ENCODE measurements around the gene CSNK1D.

CSNK1D gene

DNA sequence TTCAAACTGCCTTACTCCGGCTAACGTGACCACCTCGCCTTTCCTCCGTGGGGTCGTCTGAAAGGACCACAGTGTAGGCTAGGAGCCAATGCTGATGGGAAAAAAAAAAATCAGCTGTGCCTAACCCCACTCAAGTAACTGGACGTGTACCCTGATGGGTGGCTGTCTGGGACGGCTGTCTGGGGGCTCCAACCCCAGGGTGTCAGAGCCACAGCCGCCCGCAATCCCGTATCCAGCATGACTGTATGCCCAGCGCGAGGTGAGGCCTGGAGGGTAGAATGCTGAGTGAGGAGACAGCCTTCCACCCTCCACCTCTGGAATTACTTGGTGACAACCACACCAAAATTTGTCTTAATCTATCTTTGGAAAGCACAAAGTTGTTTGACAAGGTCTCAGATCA, 2.8 kb downstream of the CSNK1D start:
- peaks cover 69% of the 10 kb centered on the region for H3K36me3 ChIP-seq (ENCODE audit: control insufficient read depth, low read length)
- H3K27me3 ChIP-seq (ENCODE audit: control insufficient read depth, low read length) = peaks cover 18% of the 10 kb centered on the region
- no peaks in the 10 kb centered on the region for H3F3A ChIP-seq (ENCODE audit: control insufficient read depth, insufficient read depth)
- TF ChIP-seq, protein P1, sequence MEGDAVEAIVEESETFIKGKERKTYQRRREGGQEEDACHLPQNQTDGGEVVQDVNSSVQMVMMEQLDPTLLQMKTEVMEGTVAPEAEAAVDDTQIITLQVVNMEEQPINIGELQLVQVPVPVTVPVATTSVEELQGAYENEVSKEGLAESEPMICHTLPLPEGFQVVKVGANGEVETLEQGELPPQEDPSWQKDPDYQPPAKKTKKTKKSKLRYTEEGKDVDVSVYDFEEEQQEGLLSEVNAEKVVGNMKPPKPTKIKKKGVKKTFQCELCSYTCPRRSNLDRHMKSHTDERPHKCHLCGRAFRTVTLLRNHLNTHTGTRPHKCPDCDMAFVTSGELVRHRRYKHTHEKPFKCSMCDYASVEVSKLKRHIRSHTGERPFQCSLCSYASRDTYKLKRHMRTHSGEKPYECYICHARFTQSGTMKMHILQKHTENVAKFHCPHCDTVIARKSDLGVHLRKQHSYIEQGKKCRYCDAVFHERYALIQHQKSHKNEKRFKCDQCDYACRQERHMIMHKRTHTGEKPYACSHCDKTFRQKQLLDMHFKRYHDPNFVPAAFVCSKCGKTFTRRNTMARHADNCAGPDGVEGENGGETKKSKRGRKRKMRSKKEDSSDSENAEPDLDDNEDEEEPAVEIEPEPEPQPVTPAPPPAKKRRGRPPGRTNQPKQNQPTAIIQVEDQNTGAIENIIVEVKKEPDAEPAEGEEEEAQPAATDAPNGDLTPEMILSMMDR (IDR thresholded peaks at IDR 0.05; ENCODE audit: low read depth, low read length, poor library complexity, severe bottlenecking) = no peak
- no peak for TF ChIP-seq EZH2phosphoT487 (IDR thresholded peaks at IDR 0.05; ENCODE audit: borderline replicate concordance, low read length)
- H3K79me2 ChIP-seq (ENCODE audit: control insufficient read depth, low read length) = peaks cover 76% of the 10 kb centered on the region
- H3K9me2 ChIP-seq (replicated peaks; ENCODE audit: control insufficient read depth, low read length) = no peaks in the 10 kb centered on the region
- H4K20me1 ChIP-seq (ENCODE audit: control insufficient read depth, insufficient read depth, low read depth, low read length) = peaks cover 32% of the 10 kb centered on the region
- no peak overlapping the region; the same call in 1 of the 2 replicates for H3K4me2 ChIP-seq (ENCODE audit: low read length)
- no peak overlapping the region for H3K4me3 ChIP-seq (ENCODE audit: low read length)
- H3K4me1 ChIP-seq (ENCODE audit: control insufficient read depth, low read length) = peaks cover 23% of the 10 kb centered on the region
- H3K9me3 ChIP-seq (ENCODE audit: control insufficient read depth, insufficient read depth, low read length) = no peaks in the 10 kb centered on the region
- H3K27ac ChIP-seq (ENCODE audit: low read depth, low read length) = no peak overlapping the region

- Histone ChIP-seq H4K20me1 (ENCODE audit: control insufficient read depth, insufficient read depth, low read depth, low read length) (peaks cover 32% of the 10 kb centered on the region), H3K36me3 (ENCODE audit: control insufficient read depth, low read length) (peaks cover 76% of the 10 kb centered on the region), H3K27me3 (ENCODE audit: control insufficient read depth, low read length) (peaks cover 12% of the 10 kb centered on the region), H3K9me2 (replicated peaks; ENCODE audit: control insufficient read depth, low read length) (no peaks in the 10 kb centered on the region), H3F3A (ENCODE audit: control insufficient read depth, insufficient read depth) (no peaks in the 10 kb centered on the region), H3K79me2 (ENCODE audit: control insufficient read depth, low read length) (peaks cover 82% of the 10 kb centered on the region), H3K4me2 (ENCODE audit: low read length) (no peak overlapping the region; the same call in 1 of the 2 replicates), H3K4me1 (ENCODE audit: control insufficient read depth, low read length) (peaks cover 23% of the 10 kb centered on the region), H3K4me3 (ENCODE audit: low read length) (no peak overlapping the region), H3K9me3 (ENCODE audit: control insufficient read depth, insufficient read depth, low read length) (no peaks in the 10 kb centered on the region), H3K27ac (ENCODE audit: low read depth, low read length) (no peak overlapping the region)
- TF ChIP-seq, protein P1 (IDR thresholded peaks at IDR 0.05; ENCODE audit: low read depth, low read length, poor library complexity, severe bottlenecking) = no peak
- no peak for TF ChIP-seq EZH2phosphoT487 (IDR thresholded peaks at IDR 0.05; ENCODE audit: borderline replicate concordance, low read length)
Measured at GRCh38 chr17:82269882-82270500, 3.5 kb downstream of the CSNK1D start.

DNA sequence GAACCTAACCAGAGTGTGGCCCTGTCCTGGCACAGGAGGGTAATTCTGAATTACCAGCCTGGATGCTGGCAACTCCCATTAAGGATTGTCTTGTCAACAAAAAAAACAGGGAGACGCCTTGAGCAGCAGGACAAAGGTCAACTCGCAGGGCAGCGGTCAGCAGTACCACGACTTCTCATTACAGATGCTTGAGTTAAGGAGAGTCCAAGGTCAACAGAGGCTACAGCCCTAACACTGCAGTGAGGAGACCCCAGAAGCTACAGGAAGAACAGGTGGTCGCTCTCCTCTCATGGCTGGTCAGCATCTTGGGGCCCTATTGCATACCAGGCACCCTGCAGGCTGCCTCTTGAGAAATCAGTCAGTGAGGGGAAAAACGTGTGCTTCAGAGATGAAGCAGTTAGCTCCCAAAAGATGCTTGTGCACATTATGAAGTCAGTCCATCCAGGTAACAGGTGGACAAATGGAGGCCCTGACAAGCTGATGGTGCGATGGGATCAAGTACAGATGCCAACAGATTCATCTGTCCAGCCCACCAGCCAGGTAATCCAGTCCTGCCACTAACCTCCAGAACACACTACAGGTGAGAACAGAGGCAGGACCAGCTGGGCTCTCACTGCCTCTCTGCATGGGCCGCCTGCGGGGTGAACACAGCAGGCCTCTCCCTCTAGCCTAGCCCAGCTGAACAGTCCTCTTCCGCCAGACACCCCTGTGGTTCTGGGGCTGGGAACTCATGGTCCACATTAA, 4.2 kb downstream of the CSNK1D start:
- Histone ChIP-seq H3K27ac (ENCODE audit: low read depth, low read length) (no peak overlapping the region), H3K9me3 (ENCODE audit: control insufficient read depth, insufficient read depth, low read length) (no peaks in the 10 kb centered on the region), H3K79me2 (ENCODE audit: control insufficient read depth, low read length) (peaks cover 85% of the 10 kb centered on the region), H3K9me2 (replicated peaks; ENCODE audit: control insufficient read depth, low read length) (no peaks in the 10 kb centered on the region), H3K4me3 (ENCODE audit: low read length) (no peak overlapping the region), H3F3A (ENCODE audit: control insufficient read depth, insufficient read depth) (no peaks in the 10 kb centered on the region), H3K27me3 (ENCODE audit: control insufficient read depth, low read length) (peaks cover 6% of the 10 kb centered on the region; the same call in 1 of the 2 replicates), H3K4me1 (ENCODE audit: control insufficient read depth, low read length) (peaks cover 23% of the 10 kb centered on the region), H3K36me3 (ENCODE audit: control insufficient read depth, low read length) (peaks cover 83% of the 10 kb centered on the region), H4K20me1 (ENCODE audit: control insufficient read depth, insufficient read depth, low read depth, low read length) (peaks cover 32% of the 10 kb centered on the region), H3K4me2 (ENCODE audit: low read length) (no peak overlapping the region)
- TF ChIP-seq EZH2phosphoT487 (IDR thresholded peaks at IDR 0.05; ENCODE audit: borderline replicate concordance, low read length) = no peak
- TF ChIP-seq, protein P1 (IDR thresholded peaks at IDR 0.05; ENCODE audit: low read depth, low read length, poor library complexity, severe bottlenecking) = no peak
